ENCODE results near the gene ADA.

DNA sequence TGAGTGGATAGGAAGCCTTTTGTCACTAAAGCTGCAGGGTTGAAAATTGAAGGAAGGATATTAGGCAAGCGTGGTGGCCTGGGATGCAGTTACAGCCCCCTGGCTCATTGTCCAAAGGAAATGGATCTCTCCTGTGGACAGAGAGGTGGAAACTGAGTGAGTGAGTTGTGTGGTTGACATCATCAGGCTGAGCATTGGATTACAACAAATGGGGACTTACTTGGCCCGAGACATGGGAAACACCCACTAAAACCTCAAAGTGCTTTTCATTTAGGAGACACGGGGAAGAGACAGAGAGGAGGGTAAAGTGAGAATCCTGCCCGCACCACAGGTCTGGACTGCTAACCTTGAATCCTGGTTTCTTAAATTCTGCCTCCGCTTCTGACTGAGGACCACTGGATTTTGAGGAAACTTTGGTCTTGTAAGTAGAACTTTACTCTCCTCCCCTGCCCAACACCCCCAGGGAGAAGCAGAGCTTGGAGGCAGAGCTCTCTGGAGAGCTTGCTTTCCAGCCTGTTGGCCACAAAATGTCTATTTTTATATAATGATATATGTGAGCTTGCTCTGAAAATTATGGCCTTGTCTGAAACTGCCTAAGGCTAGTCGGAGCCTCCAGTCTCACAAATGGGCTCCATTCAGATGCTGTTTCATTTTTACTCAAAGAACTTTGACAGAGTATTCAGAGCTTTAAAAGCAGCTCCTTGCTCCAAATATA lies 69.0 kb downstream of the ADA start, which contains the start of gene PKIG:
- TF ChIP-seq CTCF (IDR thresholded peaks at IDR 0.05; ENCODE audit: insufficient read depth, low read depth, low read length) (no peak), EZH2 (IDR thresholded peaks at IDR 0.05; ENCODE audit: insufficient read depth, low read length) (no peak)
